Right renal cortex interstitium (tissue), 3 donors: ENCODE results near the gene ARHGAP24. TPM values are rescaled to one million over a fixed set of nuclear protein-coding genes. Genes with fewer than 3 reads are reported as not detected.

Experiments
- DNase-seq, 3 donors: peaks; one replicate each; pipeline ENCODE4 v3.0.0-alpha.2; 2013; ENCODE audit warnings: low read depth in 3 of 3, low spot score in 2 of 3
- polyA plus RNA-seq, 3 donors: library from polyadenylated mRNA; unstranded; fragments of 120-200 nt; gene quantifications; one replicate each; pipeline ENCODE4 v1.2.1, GENCODE V29; 2013; ENCODE audit not compliant: insufficient read length in 3 of 3

The ARHGAP24 gene
- polyA plus RNA-seq, 3 donors = 130 to 142 (median 138) TPM

- DNase-seq = no peak
Observed at GRCh38 chr4:85772470-85772869, 297.5 kb downstream of the ARHGAP24 start.

- no peak for DNase-seq
Observed at GRCh38 chr4:85773372-85773771, 298.4 kb downstream of the ARHGAP24 start.

- no peak for DNase-seq
Observed at GRCh38 chr4:85774000-85774399, 299.1 kb downstream of the ARHGAP24 start.

- no peak for DNase-seq
Observed at GRCh38 chr4:85774489-85774888, 299.5 kb downstream of the ARHGAP24 start.

- no peak for DNase-seq
Observed at GRCh38 chr4:85776096-85776495, 301.1 kb downstream of the ARHGAP24 start.

GRCh38 chr4:85776579-85776978 is 301.6 kb downstream of the ARHGAP24 start:
- DNase-seq = no peak

GRCh38 chr4:85777908-85778631 is 303.1 kb downstream of the ARHGAP24 start:
- DNase-seq = no peak

- no peak for DNase-seq
Observed at GRCh38 chr4:85778632-85779131, 303.7 kb downstream of the ARHGAP24 start.

- no peak for DNase-seq
Observed at GRCh38 chr4:85779165-85779564, 304.2 kb downstream of the ARHGAP24 start.

GRCh38 chr4:85780664-85781063 is 305.7 kb downstream of the ARHGAP24 start:
- no peak for DNase-seq

GRCh38 chr4:85783483-85783882 is 308.5 kb downstream of the ARHGAP24 start:
- no peak for DNase-seq

GRCh38 chr4:85783900-85784299 is 308.9 kb downstream of the ARHGAP24 start:
- no peak for DNase-seq

- no peak for DNase-seq
Observed at GRCh38 chr4:85784348-85784747, 309.4 kb downstream of the ARHGAP24 start.

GRCh38 chr4:85784947-85785346 is 310.0 kb downstream of the ARHGAP24 start:
- no peak for DNase-seq

GRCh38 chr4:85787133-85787532 is 312.2 kb downstream of the ARHGAP24 start:
- no peak for DNase-seq

- no peak for DNase-seq
Observed at GRCh38 chr4:85788604-85789003, 313.7 kb downstream of the ARHGAP24 start.

- DNase-seq = no peak
Observed at GRCh38 chr4:85789241-85789640, 314.3 kb downstream of the ARHGAP24 start.

GRCh38 chr4:85790582-85790981 is 315.6 kb downstream of the ARHGAP24 start:
- DNase-seq = peak in 1 of 3 donors; percentile 50

- no peak for DNase-seq
Observed at GRCh38 chr4:85792376-85793232, 317.7 kb downstream of the ARHGAP24 start.

GRCh38 chr4:85793233-85793585 is 318.3 kb downstream of the ARHGAP24 start:
- DNase-seq = no peak

- no peak for DNase-seq
Observed at GRCh38 chr4:85798012-85798770, 323.2 kb downstream of the ARHGAP24 start.
